Erythroblast (primary cell): ENCODE data around the gene MYO1G.
"Not testable (repeated sequence)": the region's sequence is repeated elsewhere in the genome, so short reads cannot be mapped to it uniquely, and the experiment has no call there.

Experiments used
- DNase-seq, 2 experiments: peaks; one replicate each; lab custom pipeline; 2025; lab: John Stamatoyannopoulos, UW
- GATA1 ChIP-seq: IDR thresholded peaks from 2 replicates; pipeline ENCODE4 v1.6.1; 2011; ENCODE audit warnings: low read depth, mild to moderate bottlenecking, control low read depth, low read length, moderate library complexity
- POLR2A ChIP-seq: IDR thresholded peaks from 2 replicates; pipeline ENCODE4 v1.6.1; 2011; ENCODE audit warnings: mild to moderate bottlenecking, low read length

Gene MYO1G

GRCh38 chr7:45007571-45008328 is 28.9 kb upstream of the MYO1G start:
- DNase-seq: no peak

GRCh38 chr7:45007106-45007505 is 28.3 kb upstream of the MYO1G start:
- no peak for DNase-seq
- TF ChIP-seq GATA1 (no peak), POLR2A (no peak)

More at GRCh38 chr7:45007571-45008328, 28.9 kb upstream of the MYO1G start:
- no peak for TF ChIP-seq POLR2A
- no peak for TF ChIP-seq GATA1

- TF ChIP-seq GATA1 (no peak), POLR2A (no peak)
Measured at GRCh38 chr7:45003789-45004188, 25.0 kb upstream of the MYO1G start.

GRCh38 chr7:45001826-45002225 is 23.0 kb upstream of the MYO1G start:
- no peak for DNase-seq
- TF ChIP-seq POLR2A: no peak

More at GRCh38 chr7:45003789-45004188, 25.0 kb upstream of the MYO1G start:
- DNase-seq: no peak

GRCh38 chr7:45001138-45001694 is 22.4 kb upstream of the MYO1G start:
- peak; percentile 70 to 90 for DNase-seq
- TF ChIP-seq POLR2A (peak; percentile 29), GATA1 (no peak)

- DNase-seq: no peak
- TF ChIP-seq GATA1: no peak
- TF ChIP-seq POLR2A: no peak
Measured at GRCh38 chr7:45000093-45001032, 21.5 kb upstream of the MYO1G start, which contains the start of gene CCM2. Gene CCM2 (plus strand): TSS chr7:45000201. CDS start chr7:45000334, 133 bp downstream.

- peak; percentile 26 for TF ChIP-seq POLR2A
- no peak for TF ChIP-seq GATA1
- DNase-seq: peak; percentile 99
Measured at GRCh38 chr7:44999245-45000092, 20.7 kb upstream of the MYO1G start.

- TF ChIP-seq POLR2A (no peak), GATA1 (no peak)
Measured at GRCh38 chr7:44998153-44998871, 19.5 kb upstream of the MYO1G start.

GRCh38 chr7:44995555-44996493 is 17.0 kb upstream of the MYO1G start:
- DNase-seq: no peak
- no peak for TF ChIP-seq POLR2A
- no peak for TF ChIP-seq GATA1

More at GRCh38 chr7:44998153-44998871, 19.5 kb upstream of the MYO1G start:
- DNase-seq: peak in 1 of 2 experiments; percentile 31

- DNase-seq: peak; percentile 69 to 84
- TF ChIP-seq POLR2A: no peak
- no peak for TF ChIP-seq GATA1
Measured at GRCh38 chr7:44994877-44995554, 16.2 kb upstream of the MYO1G start.

GRCh38 chr7:44992004-44992795 is 13.4 kb upstream of the MYO1G start:
- not testable (repeated sequence) for DNase-seq
